ENCODE results near the gene SUN2. TPM values are rescaled to one million over a fixed set of nuclear protein-coding genes. Genes with fewer than 3 reads are reported as not detected.

The SUN2 gene
- total RNA-seq, 1 experiment from 2014 or later: 66.3 TPM

- CTCF ChIA-PET: interaction anchor here (0.6 kb wide), 1 partner anchor 738 kb away, joined by 4 read pairs; no protein-coding TSS in a partner anchor
- H3K27me3 Mint-ChIP-seq (ENCODE audit: unreplicated experiment): no peaks in the 10 kb centered on the region
- H3K9me3 Mint-ChIP-seq (ENCODE audit: low read depth, unreplicated experiment): no peaks in the 10 kb centered on the region
- BruUV-seq (replicated peaks): no TSS peak
- peaks cover 7% of the 10 kb centered on the region for H3K36me3 Mint-ChIP-seq (ENCODE audit: insufficient read depth, unreplicated experiment)
- H3K27ac Mint-ChIP-seq (ENCODE audit: unreplicated experiment): no peak overlapping the region
- no peak for TF ChIP-seq CTCF (IDR thresholded peaks at IDR 0.05; ENCODE audit: unreplicated experiment)
- no peaks in the 10 kb centered on the region for H3K4me1 Mint-ChIP-seq (ENCODE audit: low read depth, unreplicated experiment)
- intact Hi-C loops (cut with micrococcal nuclease; ENCODE audit: unreplicated experiment): no loop called here
- no peak overlapping the region for H3K4me3 Mint-ChIP-seq (ENCODE audit: low read depth, unreplicated experiment)
- DNase-seq: no peak
Measured at GRCh38 chr22:38788021-38788816, 32.4 kb upstream of the SUN2 start.

- Mint-ChIP-seq H3K27ac (ENCODE audit: unreplicated experiment) (no peak overlapping the region), H3K27me3 (ENCODE audit: unreplicated experiment) (no peaks in the 10 kb centered on the region), H3K4me1 (ENCODE audit: low read depth, unreplicated experiment) (no peaks in the 10 kb centered on the region), H3K36me3 (ENCODE audit: insufficient read depth, unreplicated experiment) (peaks cover 6% of the 10 kb centered on the region), H3K4me3 (ENCODE audit: low read depth, unreplicated experiment) (no peak overlapping the region), H3K9me3 (ENCODE audit: low read depth, unreplicated experiment) (no peaks in the 10 kb centered on the region)
- CTCF ChIA-PET: interaction anchor here (0.6 kb wide), 1 partner anchor 22 kb away, joined by 3 read pairs; no protein-coding TSS in a partner anchor
- DNase-seq: no peak
- intact Hi-C loops (cut with micrococcal nuclease; ENCODE audit: unreplicated experiment): no loop called here
- BruUV-seq (replicated peaks): no TSS peak
- TF ChIP-seq CTCF (IDR thresholded peaks at IDR 0.05; ENCODE audit: unreplicated experiment): no peak
Measured at GRCh38 chr22:38786631-38787030, 30.8 kb upstream of the SUN2 start.

GRCh38 chr22:38784856-38785255, 29.1 kb upstream of the SUN2 start:
- no peaks in the 10 kb centered on the region for H3K27me3 Mint-ChIP-seq (ENCODE audit: unreplicated experiment)

GRCh38 chr22:38784035-38784434, 28.2 kb upstream of the SUN2 start:
- Mint-ChIP-seq H3K36me3 (ENCODE audit: insufficient read depth, unreplicated experiment) (peaks cover 6% of the 10 kb centered on the region), H3K27ac (ENCODE audit: unreplicated experiment) (no peak overlapping the region), H3K9me3 (ENCODE audit: low read depth, unreplicated experiment) (no peaks in the 10 kb centered on the region), H3K27me3 (ENCODE audit: unreplicated experiment) (no peaks in the 10 kb centered on the region), H3K4me1 (ENCODE audit: low read depth, unreplicated experiment) (no peaks in the 10 kb centered on the region), H3K4me3 (ENCODE audit: low read depth, unreplicated experiment) (no peak overlapping the region)
- CTCF ChIA-PET: no interaction called here
- no peak for DNase-seq
- TF ChIP-seq CTCF (IDR thresholded peaks at IDR 0.05; ENCODE audit: unreplicated experiment): no peak
- intact Hi-C loops (cut with micrococcal nuclease; ENCODE audit: unreplicated experiment): no loop called here
- no TSS peak for BruUV-seq (replicated peaks)

More at GRCh38 chr22:38784856-38785255, 29.1 kb upstream of the SUN2 start:
- BruUV-seq (replicated peaks): no TSS peak
- intact Hi-C loops (cut with micrococcal nuclease; ENCODE audit: unreplicated experiment): no loop called here
- Mint-ChIP-seq H3K27ac (ENCODE audit: unreplicated experiment) (no peak overlapping the region), H3K4me3 (ENCODE audit: low read depth, unreplicated experiment) (no peak overlapping the region), H3K9me3 (ENCODE audit: low read depth, unreplicated experiment) (no peaks in the 10 kb centered on the region), H3K4me1 (ENCODE audit: low read depth, unreplicated experiment) (no peaks in the 10 kb centered on the region), H3K36me3 (ENCODE audit: insufficient read depth, unreplicated experiment) (peaks cover 6% of the 10 kb centered on the region)
- CTCF ChIA-PET: no interaction called here
- no peak for DNase-seq
- no peak for TF ChIP-seq CTCF (IDR thresholded peaks at IDR 0.05; ENCODE audit: unreplicated experiment)

Data from Calu3 (cell line).